ENCODE measurements around the gene NINJ1.

Gene NINJ1

GRCh38 chr9:93099551-93100275 lies 34.3 kb downstream of the NINJ1 start:
- no peak for DNase-seq

- DNase-seq, result no peak
These were observed 35.7 kb downstream of the NINJ1 start for GRCh38 chr9:93098236-93098946.

- no peak for DNase-seq
These were observed 36.4 kb downstream of the NINJ1 start for GRCh38 chr9:93097511-93098201.

- DNase-seq, result no peak
These were observed 37.2 kb downstream of the NINJ1 start for GRCh38 chr9:93096811-93097382.

- no peak for DNase-seq
These were observed 37.8 kb downstream of the NINJ1 start, which contains the start of gene CARD19 for GRCh38 chr9:93096131-93096802. Gene CARD19, plus strand, starts transcription at chr9:93096217. Its CDS starts 129 bp downstream, at chr9:93096346.

- DNase-seq, result peak; percentile 90 to 96
These were observed 38.6 kb downstream of the NINJ1 start for GRCh38 chr9:93095205-93096130.

GRCh38 chr9:93094658-93095204 lies 39.3 kb downstream of the NINJ1 start:
- DNase-seq, result no peak

GRCh38 chr9:93093877-93094657 lies 40.0 kb downstream of the NINJ1 start:
- DNase-seq, result no peak

GRCh38 chr9:93093127-93093876 lies 40.7 kb downstream of the NINJ1 start:
- no peak for DNase-seq

GRCh38 chr9:93092251-93092991 lies 41.6 kb downstream of the NINJ1 start:
- DNase-seq, result no peak

- no peak for DNase-seq
These were observed 42.5 kb downstream of the NINJ1 start for GRCh38 chr9:93091453-93092081.

GRCh38 chr9:93091056-93091452 lies 43.0 kb downstream of the NINJ1 start:
- no peak for DNase-seq

GRCh38 chr9:93090091-93090655 lies 43.9 kb downstream of the NINJ1 start:
- no peak for DNase-seq

- DNase-seq, result no peak
These were observed 44.5 kb downstream of the NINJ1 start for GRCh38 chr9:93089481-93089991.

- no peak for DNase-seq
These were observed 45.0 kb downstream of the NINJ1 start for GRCh38 chr9:93089024-93089423.

GRCh38 chr9:93088656-93089015 lies 45.4 kb downstream of the NINJ1 start:
- DNase-seq, result no peak

GRCh38 chr9:93087971-93088655 lies 45.9 kb downstream of the NINJ1 start:
- DNase-seq, result no peak

Measured in NCI-H187 (cell line).